Superior temporal gyrus (tissue), 1 donor: Measurements from ENCODE around the gene WDHD1.
A peak's percentile ranks its signal among the peaks of the same experiment; 100 is the strongest.
"Not testable (repeated sequence)": the region's sequence is repeated elsewhere in the genome, so short reads cannot be mapped to it uniquely, and the experiment has no call there.

Experiments
- DNase-seq: peaks from one replicate; pipeline ENCODE4 v3.0.0-alpha.2; 2016; ENCODE audit errors: extremely low spot score

Gene WDHD1

GRCh38 chr14:55026793-55027561 is at the start of gene WDHD1, which contains the start of gene SOCS4:
Gene WDHD1, minus strand, starts transcription at chr14:55027099. Its CDS starts 312 bp downstream, at chr14:55026787.
Gene SOCS4, plus strand, starts transcription at chr14:55027236. Its CDS starts 15,806 bp downstream, at chr14:55043042.
- DNase-seq = peak; percentile 95

- no peak for DNase-seq
These were observed 48.8 kb upstream of the WDHD1 start for GRCh38 chr14:55075628-55076175.

GRCh38 chr14:55074662-55075061 is 47.8 kb upstream of the WDHD1 start:
- DNase-seq = no peak

- no peak for DNase-seq
These were observed 47.0 kb upstream of the WDHD1 start for GRCh38 chr14:55073856-55074255.

GRCh38 chr14:55071870-55072640 is 45.2 kb upstream of the WDHD1 start:
- DNase-seq = peak; percentile 81

GRCh38 chr14:55070981-55071411 is 44.1 kb upstream of the WDHD1 start:
- DNase-seq = no peak

GRCh38 chr14:55066223-55066622 is 39.3 kb upstream of the WDHD1 start:
- DNase-seq = no peak

GRCh38 chr14:55065411-55065810 is 38.5 kb upstream of the WDHD1 start:
- no peak for DNase-seq

GRCh38 chr14:55064896-55065295 is 38.0 kb upstream of the WDHD1 start:
- not testable (repeated sequence) for DNase-seq

- no peak for DNase-seq
These were observed 35.8 kb upstream of the WDHD1 start for GRCh38 chr14:55062517-55063351.

- no peak for DNase-seq
These were observed 32.4 kb upstream of the WDHD1 start for GRCh38 chr14:55059333-55059732.

GRCh38 chr14:55057919-55058318 is 31.0 kb upstream of the WDHD1 start:
- DNase-seq = no peak

- DNase-seq = no peak
These were observed 27.2 kb upstream of the WDHD1 start for GRCh38 chr14:55054098-55054497.

- DNase-seq = no peak
These were observed 26.6 kb upstream of the WDHD1 start for GRCh38 chr14:55053500-55053899.

GRCh38 chr14:55053018-55053417 is 26.1 kb upstream of the WDHD1 start:
- DNase-seq = no peak

- peak; percentile 40 for DNase-seq
These were observed 25.5 kb upstream of the WDHD1 start for GRCh38 chr14:55052269-55052930.

- peak; percentile 87 for DNase-seq
These were observed 24.7 kb upstream of the WDHD1 start, which contains the start of gene MAPK1IP1L for GRCh38 chr14:55051423-55052268. Gene MAPK1IP1L, plus strand, starts transcription at chr14:55051647. Its CDS starts 10,037 bp downstream, at chr14:55061684.

GRCh38 chr14:55051165-55051422 is 24.2 kb upstream of the WDHD1 start:
- no peak for DNase-seq

GRCh38 chr14:55048900-55049436 is 22.1 kb upstream of the WDHD1 start:
- DNase-seq = no peak
